Calu3 (cell line): ENCODE data around the gene NME8. TPM values are rescaled to one million over a fixed set of nuclear protein-coding genes. Genes with fewer than 3 reads are reported as not detected.
A peak's percentile ranks its signal among the peaks of the same experiment; 100 is the strongest.

Source experiments
- BruUV-seq: library from RNA; stranded (reverse); fragments of 400-500 nt; replicated peaks from 2 replicates; lab custom pipeline; 2021; lab: Mats Ljungman, UMichigan
- CTCF ChIA-PET: fragments of 300-600 bp; sonication (Branson Sonifier 250); formaldehyde crosslinking; loops from one replicate; lab custom pipeline; 2022; ENCODE audit warnings: antibody characterized with exemption; lab: Charles Lee
- DNase-seq: peaks from one replicate; pipeline ENCODE4 v3.0.0; 2022
- H3K27ac Mint-ChIP-seq: one replicate; pipeline ENCODE4 v1.8.0; 2022; ENCODE audit warnings: mixed read lengths; ENCODE audit not compliant: unreplicated experiment
- H3K27me3 Mint-ChIP-seq: one replicate; pipeline ENCODE4 v1.8.0; 2022; ENCODE audit warnings: mixed read lengths; ENCODE audit not compliant: unreplicated experiment
- H3K36me3 Mint-ChIP-seq: one replicate; pipeline ENCODE4 v1.8.0; 2022; ENCODE audit warnings: mild to moderate bottlenecking, moderate library complexity, mixed read lengths; ENCODE audit not compliant: insufficient read depth, unreplicated experiment
- H3K4me1 Mint-ChIP-seq: one replicate; pipeline ENCODE4 v1.8.0; 2022; ENCODE audit warnings: mild to moderate bottlenecking, low read depth, mixed read lengths; ENCODE audit not compliant: unreplicated experiment
- H3K4me3 Mint-ChIP-seq: one replicate; pipeline ENCODE4 v1.8.0; 2022; ENCODE audit warnings: mild to moderate bottlenecking, low read depth, moderate library complexity, mixed read lengths; ENCODE audit not compliant: unreplicated experiment
- H3K9me3 Mint-ChIP-seq: one replicate; pipeline ENCODE4 v1.8.0; 2022; ENCODE audit warnings: low read depth, mixed read lengths; ENCODE audit not compliant: unreplicated experiment
- intact Hi-C: fragments of 100-400 bp; cut with micrococcal nuclease; formaldehyde crosslinking; loops from one replicate; pipeline ENCODE4 v1.10.0; 2022; ENCODE audit not compliant: unreplicated experiment
- total RNA-seq: library from RNA; stranded (reverse); gene quantifications from 2 replicates; pipeline ENCODE4 v1.2.3, GENCODE V29; 2022
- TF ChIP-seq, protein P1 (sequence below): fragments of 200-600 bp; IDR thresholded peaks from one replicate; pipeline ENCODE4 v1.8.0; 2022; ENCODE audit warnings: antibody characterized with exemption; ENCODE audit not compliant: unreplicated experiment

The NME8 gene
- total RNA-seq, 1 experiment from 2014 or later, result not detected

DNA sequence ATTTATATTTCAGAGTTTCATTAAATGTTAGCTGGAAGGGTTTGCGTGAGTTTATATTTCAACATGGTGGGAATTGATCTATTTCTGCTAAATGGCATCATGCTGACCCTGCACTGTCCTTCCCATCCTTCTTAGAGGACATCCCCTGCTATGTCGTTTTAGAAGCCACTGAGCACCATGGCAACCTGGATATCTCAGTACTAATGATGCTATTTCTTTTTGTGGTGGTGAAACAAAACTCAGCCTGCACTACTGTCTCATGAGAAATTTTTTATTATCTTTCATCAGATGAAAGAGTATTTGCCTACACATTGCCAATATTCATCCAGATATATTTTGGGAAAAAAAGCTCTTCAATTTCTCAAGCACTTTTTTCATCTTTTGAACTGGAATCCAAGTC, 84.1 kb downstream of the NME8 start:
- CTCF ChIA-PET, result interaction anchor here (0.7 kb wide), 1 partner anchor 270 kb away, joined by 3 read pairs; no protein-coding TSS in a partner anchor
- DNase-seq, result no peak
- H3K27me3 Mint-ChIP-seq, result no peaks in the 10 kb centered on the region
- H3K36me3 Mint-ChIP-seq, result no peaks in the 10 kb centered on the region
- H3K4me1 Mint-ChIP-seq, result no peaks in the 10 kb centered on the region
- peaks cover 3% of the 10 kb centered on the region for H3K9me3 Mint-ChIP-seq
- TF ChIP-seq, protein P1, sequence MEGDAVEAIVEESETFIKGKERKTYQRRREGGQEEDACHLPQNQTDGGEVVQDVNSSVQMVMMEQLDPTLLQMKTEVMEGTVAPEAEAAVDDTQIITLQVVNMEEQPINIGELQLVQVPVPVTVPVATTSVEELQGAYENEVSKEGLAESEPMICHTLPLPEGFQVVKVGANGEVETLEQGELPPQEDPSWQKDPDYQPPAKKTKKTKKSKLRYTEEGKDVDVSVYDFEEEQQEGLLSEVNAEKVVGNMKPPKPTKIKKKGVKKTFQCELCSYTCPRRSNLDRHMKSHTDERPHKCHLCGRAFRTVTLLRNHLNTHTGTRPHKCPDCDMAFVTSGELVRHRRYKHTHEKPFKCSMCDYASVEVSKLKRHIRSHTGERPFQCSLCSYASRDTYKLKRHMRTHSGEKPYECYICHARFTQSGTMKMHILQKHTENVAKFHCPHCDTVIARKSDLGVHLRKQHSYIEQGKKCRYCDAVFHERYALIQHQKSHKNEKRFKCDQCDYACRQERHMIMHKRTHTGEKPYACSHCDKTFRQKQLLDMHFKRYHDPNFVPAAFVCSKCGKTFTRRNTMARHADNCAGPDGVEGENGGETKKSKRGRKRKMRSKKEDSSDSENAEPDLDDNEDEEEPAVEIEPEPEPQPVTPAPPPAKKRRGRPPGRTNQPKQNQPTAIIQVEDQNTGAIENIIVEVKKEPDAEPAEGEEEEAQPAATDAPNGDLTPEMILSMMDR, result no peak
- no TSS peak for BruUV-seq
- no peak overlapping the region for H3K4me3 Mint-ChIP-seq
- no peak overlapping the region for H3K27ac Mint-ChIP-seq
- intact Hi-C loops, result no loop called here

GRCh38 chr7:37933018-37933566, 84.7 kb downstream of the NME8 start:
- Mint-ChIP-seq H3K9me3 (peaks cover 3% of the 10 kb centered on the region), H3K4me1 (no peaks in the 10 kb centered on the region), H3K4me3 (no peak overlapping the region), H3K36me3 (no peaks in the 10 kb centered on the region), H3K27ac (no peak overlapping the region), H3K27me3 (no peaks in the 10 kb centered on the region)
- TF ChIP-seq, protein P1, result no peak
- no TSS peak for BruUV-seq
- CTCF ChIA-PET, result interaction anchor here (0.6 kb wide), 1 partner anchor 407 kb away, joined by 3 read pairs; no protein-coding TSS in a partner anchor
- no peak for DNase-seq
- intact Hi-C loops, result no loop called here

- peak overlapping the region; percentile 79 for H3K27ac Mint-ChIP-seq
- no peaks in the 10 kb centered on the region for H3K27me3 Mint-ChIP-seq
- peak overlapping the region; percentile 40 for H3K4me3 Mint-ChIP-seq
- BruUV-seq, result no TSS peak
- no peaks in the 10 kb centered on the region for H3K36me3 Mint-ChIP-seq
- no peaks in the 10 kb centered on the region for H3K9me3 Mint-ChIP-seq
- CTCF ChIA-PET, result interaction anchor here (3.2 kb wide), 1 partner anchor 26 kb away, joined by 19 read pairs; the partner anchor contains the start of gene SFRP4
- H3K4me1 Mint-ChIP-seq, result peaks cover 46% of the 10 kb centered on the region
- intact Hi-C loops, result loop anchor here (2.0 to 5.0 kb wide), 2 partner anchors 22 to 44 kb away; partner anchors contain the start of gene EPDR1
- peak; percentile 67 for DNase-seq
- TF ChIP-seq, protein P1, result no peak
Observed at GRCh38 chr7:37942934-37943610, 94.7 kb downstream of the NME8 start.

GRCh38 chr7:37943905-37944736, 95.7 kb downstream of the NME8 start:
- no peaks in the 10 kb centered on the region for H3K9me3 Mint-ChIP-seq
- CTCF ChIA-PET, result interaction anchor here (1.1 to 3.2 kb wide), 2 partner anchors 24 to 27 kb away, joined by 4 to 19 read pairs; partner anchors contain the start of genes EPDR1 and SFRP4
- H3K27me3 Mint-ChIP-seq, result no peaks in the 10 kb centered on the region
- peak; percentile 26 for DNase-seq
- H3K4me1 Mint-ChIP-seq, result peaks cover 46% of the 10 kb centered on the region
- TF ChIP-seq, protein P1, result no peak
- H3K27ac Mint-ChIP-seq, result peak overlapping the region; percentile 11
- H3K36me3 Mint-ChIP-seq, result no peaks in the 10 kb centered on the region
- BruUV-seq, result no TSS peak
- peak overlapping the region; percentile 0 for H3K4me3 Mint-ChIP-seq
- intact Hi-C loops, result loop anchor here (2.0 to 5.0 kb wide), 2 partner anchors 23 to 43 kb away; partner anchors contain the start of gene EPDR1
